Dendritic cell treated with granulocyte-macrophage colony-stimulating factor and Interleukin-4, amounts not matched to agents 40 ng/mL and 50 ng/mL, for 4 days (primary cell): ENCODE data around the gene ATP7A.
"Not testable (repeated sequence)": the region's sequence is repeated elsewhere in the genome, so short reads cannot be mapped to it uniquely, and the experiment has no call there.

Source experiments
- H3K27ac Mint-ChIP-seq: one replicate; pipeline ENCODE4 v1.8.0; 2022; ENCODE audit warnings: mild to moderate bottlenecking, mixed read lengths
- H3K27me3 Mint-ChIP-seq: one replicate; pipeline ENCODE4 v1.8.0; 2022; ENCODE audit warnings: mild to moderate bottlenecking, mixed read lengths
- H3K36me3 Mint-ChIP-seq: one replicate; pipeline ENCODE4 v1.8.0; 2022; ENCODE audit warnings: low read depth, mixed read lengths
- H3K4me1 Mint-ChIP-seq: one replicate; pipeline ENCODE4 v1.8.0; 2022; ENCODE audit warnings: low read depth, mixed read lengths
- H3K4me3 Mint-ChIP-seq: one replicate; pipeline ENCODE4 v1.8.0; 2022; ENCODE audit warnings: mild to moderate bottlenecking, moderate library complexity, mixed read lengths
- H3K9me3 Mint-ChIP-seq: one replicate; pipeline ENCODE4 v1.8.0; 2022; ENCODE audit warnings: mixed read lengths
- intact Hi-C: fragments of 100-400 bp; cut with micrococcal nuclease; formaldehyde crosslinking; loops from one replicate; pipeline ENCODE4 v1.15.0; 2022

Gene ATP7A

GRCh38 chrX:77910108-77910840 lies at the start of gene ATP7A:
ATP7A (plus strand) TSS chrX:77910693; CDS start chrX:77971642, 60,949 bp downstream.
- Mint-ChIP-seq H3K4me1 (peaks cover 6% of the 10 kb centered on the region), H3K27ac (peak within 1 kb of the TSS; percentile 93)
- intact Hi-C loops, result loop anchor here (1.0 to 5.0 kb wide), 3 partner anchors 11 to 197 kb away; partner anchors contain the start of gene COX7B

GRCh38 chrX:77875372-77875771 lies 35.1 kb upstream of the ATP7A start:
- Mint-ChIP-seq H3K36me3 (peaks cover 25% of the 10 kb centered on the region), H3K9me3 (no peaks in the 10 kb centered on the region), H3K27ac (no peak overlapping the region), H3K27me3 (no peaks in the 10 kb centered on the region), H3K4me1 (no peaks in the 10 kb centered on the region), H3K4me3 (no peak overlapping the region)
- intact Hi-C loops, result loop anchor here (10.0 kb wide), 1 partner anchor 191 kb away; no protein-coding TSS in a partner anchor

More at GRCh38 chrX:77910108-77910840, at the start of gene ATP7A:
- Mint-ChIP-seq H3K36me3 (peaks cover 11% of the 10 kb centered on the region), H3K27me3 (no peaks in the 10 kb centered on the region), H3K9me3 (no peaks in the 10 kb centered on the region), H3K4me3 (peak within 1 kb of the TSS; percentile 92)

GRCh38 chrX:77881418-77881817 lies 29.1 kb upstream of the ATP7A start:
- H3K9me3 Mint-ChIP-seq, H3K36me3 Mint-ChIP-seq, intact Hi-C loops, H3K4me1 Mint-ChIP-seq, H3K4me3 Mint-ChIP-seq, H3K27me3 Mint-ChIP-seq, H3K27ac Mint-ChIP-seq: not testable (repeated sequence)

GRCh38 chrX:77892887-77893286 lies 17.6 kb upstream of the ATP7A start:
- Mint-ChIP-seq H3K36me3 (peaks cover 12% of the 10 kb centered on the region), H3K4me1 (peaks cover 11% of the 10 kb centered on the region), H3K4me3 (no peak overlapping the region), H3K9me3 (no peaks in the 10 kb centered on the region), H3K27ac (no peak overlapping the region), H3K27me3 (no peaks in the 10 kb centered on the region)
- intact Hi-C loops, result no loop called here

GRCh38 chrX:77893713-77894112 lies 16.8 kb upstream of the ATP7A start:
- no peak overlapping the region for H3K4me3 Mint-ChIP-seq
- no peak overlapping the region for H3K27ac Mint-ChIP-seq
- H3K4me1 Mint-ChIP-seq, result peaks cover 11% of the 10 kb centered on the region
- no peaks in the 10 kb centered on the region for H3K9me3 Mint-ChIP-seq
- H3K27me3 Mint-ChIP-seq, result no peaks in the 10 kb centered on the region
- peaks cover 12% of the 10 kb centered on the region for H3K36me3 Mint-ChIP-seq
- intact Hi-C loops, result loop anchor here (2.0 kb wide), 1 partner anchor 211 kb away; the partner anchor contains the start of gene PGK1

GRCh38 chrX:77894921-77895886 lies 15.3 kb upstream of the ATP7A start, which contains the start of gene MAGT1:
MAGT1 (minus strand) TSS chrX:77895435; CDS start chrX:77895410, 25 bp downstream.
- Mint-ChIP-seq H3K4me1 (peaks cover 10% of the 10 kb centered on the region), H3K27me3 (no peaks in the 10 kb centered on the region), H3K4me3 (peak within 1 kb of the TSS; percentile 85), H3K27ac (peak within 1 kb of the TSS; percentile 96), H3K36me3 (peaks cover 16% of the 10 kb centered on the region), H3K9me3 (no peaks in the 10 kb centered on the region)
- intact Hi-C loops, result loop anchor here (2.0 to 5.0 kb wide), 2 partner anchors 108 to 210 kb away; partner anchors contain the start of genes ATRX and PGK1

GRCh38 chrX:77899081-77899828 lies 11.2 kb upstream of the ATP7A start, which contains the start of gene COX7B:
COX7B (plus strand) TSS chrX:77899468; CDS start chrX:77899554, 86 bp downstream.
- intact Hi-C loops, result loop anchor here (1.0 to 5.0 kb wide), 2 partner anchors 11 to 112 kb away; partner anchors contain the start of genes ATP7A and ATRX
- H3K4me1 Mint-ChIP-seq, result peaks cover 8% of the 10 kb centered on the region
- H3K27me3 Mint-ChIP-seq, result no peaks in the 10 kb centered on the region
- peak within 1 kb of the TSS; percentile 94 for H3K27ac Mint-ChIP-seq
- peaks cover 46% of the 10 kb centered on the region for H3K36me3 Mint-ChIP-seq
- no peaks in the 10 kb centered on the region for H3K9me3 Mint-ChIP-seq
- peak within 1 kb of the TSS; percentile 83 for H3K4me3 Mint-ChIP-seq

- H3K9me3 Mint-ChIP-seq, result no peaks in the 10 kb centered on the region
- peak overlapping the region; percentile 94 for H3K27ac Mint-ChIP-seq
- peaks cover 8% of the 10 kb centered on the region for H3K4me1 Mint-ChIP-seq
- H3K36me3 Mint-ChIP-seq, result peaks cover 51% of the 10 kb centered on the region
- H3K27me3 Mint-ChIP-seq, result no peaks in the 10 kb centered on the region
- peak overlapping the region; percentile 83 for H3K4me3 Mint-ChIP-seq
- intact Hi-C loops, result no loop called here
Observed at GRCh38 chrX:77900688-77901087, 9.8 kb upstream of the ATP7A start.

GRCh38 chrX:77901506-77901905 lies 9.0 kb upstream of the ATP7A start:
- peaks cover 53% of the 10 kb centered on the region for H3K36me3 Mint-ChIP-seq
- no peaks in the 10 kb centered on the region for H3K27me3 Mint-ChIP-seq
- H3K4me1 Mint-ChIP-seq, result peaks cover 8% of the 10 kb centered on the region
- H3K9me3 Mint-ChIP-seq, result no peaks in the 10 kb centered on the region
- intact Hi-C loops, result no loop called here
- H3K4me3 Mint-ChIP-seq, result no peak overlapping the region
- no peak overlapping the region for H3K27ac Mint-ChIP-seq

GRCh38 chrX:77917294-77917933 lies 6.9 kb downstream of the ATP7A start:
- Mint-ChIP-seq H3K27ac (peak overlapping the region; percentile 53), H3K27me3 (no peaks in the 10 kb centered on the region), H3K36me3 (no peaks in the 10 kb centered on the region), H3K9me3 (no peaks in the 10 kb centered on the region), H3K4me3 (peak overlapping the region; percentile 54), H3K4me1 (peaks cover 16% of the 10 kb centered on the region)
- intact Hi-C loops, result no loop called here

GRCh38 chrX:77918568-77918967 lies 8.1 kb downstream of the ATP7A start:
- H3K27ac Mint-ChIP-seq, result no peak overlapping the region
- no peaks in the 10 kb centered on the region for H3K9me3 Mint-ChIP-seq
- intact Hi-C loops, result no loop called here
- H3K4me1 Mint-ChIP-seq, result peaks cover 16% of the 10 kb centered on the region
- no peaks in the 10 kb centered on the region for H3K36me3 Mint-ChIP-seq
- no peaks in the 10 kb centered on the region for H3K27me3 Mint-ChIP-seq
- H3K4me3 Mint-ChIP-seq, result no peak overlapping the region

- H3K9me3 Mint-ChIP-seq, H3K36me3 Mint-ChIP-seq, H3K27ac Mint-ChIP-seq, intact Hi-C loops, H3K4me3 Mint-ChIP-seq, H3K27me3 Mint-ChIP-seq: not testable (repeated sequence)
- H3K4me1 Mint-ChIP-seq, result peaks cover 16% of the 10 kb centered on the region
Observed at GRCh38 chrX:77919370-77919769, 8.9 kb downstream of the ATP7A start.

GRCh38 chrX:77922787-77923186 lies 12.3 kb downstream of the ATP7A start:
- Mint-ChIP-seq H3K9me3 (no peaks in the 10 kb centered on the region), H3K27ac (no peak overlapping the region), H3K36me3 (no peaks in the 10 kb centered on the region), H3K4me1 (peaks cover 9% of the 10 kb centered on the region), H3K27me3 (no peaks in the 10 kb centered on the region), H3K4me3 (no peak overlapping the region)
- intact Hi-C loops, result no loop called here
